ENCODE measurements around the gene TEPSIN. TPM values are rescaled to one million over a fixed set of nuclear protein-coding genes. Genes with fewer than 3 reads are reported as not detected.

Gene TEPSIN
- total and polyA plus RNA-seq, 2 of the 8 experiments (the other 6 are each of a cell fraction or from before 2014, with no cell fraction given), result 22.9 to 28.0 TPM

DNA sequence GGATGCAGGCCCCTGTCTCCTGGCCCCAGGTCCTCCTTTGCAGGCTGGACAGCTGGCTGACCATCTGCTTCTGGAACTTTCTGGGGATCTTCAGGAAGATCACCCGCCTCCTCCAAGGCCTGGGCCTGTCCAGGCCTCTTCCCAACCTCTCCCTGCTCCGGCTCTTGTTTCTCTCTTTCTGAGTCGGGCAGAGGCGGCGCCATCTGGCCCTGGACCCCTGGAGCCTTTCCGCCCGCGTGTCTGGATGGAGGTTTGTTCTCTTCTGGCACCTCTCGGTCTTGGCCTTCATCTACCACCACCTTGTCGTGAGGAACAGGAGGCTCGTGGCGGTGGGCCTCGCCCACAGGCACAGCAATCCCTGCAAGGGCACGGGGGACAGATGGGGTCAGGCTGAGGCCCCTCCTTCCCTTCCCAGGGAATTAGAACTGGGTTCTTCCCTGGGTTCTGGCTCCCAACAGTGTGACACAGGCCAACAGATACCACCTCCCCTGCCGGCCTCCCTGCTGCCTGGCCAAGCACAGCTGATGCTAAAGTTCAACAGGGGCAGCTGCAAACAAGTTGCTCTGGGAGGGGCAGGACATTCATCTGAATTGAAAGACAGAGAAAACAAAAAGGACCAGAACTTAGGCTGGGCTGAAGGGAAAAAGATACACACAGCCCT is 13.6 kb upstream of the TEPSIN start:
- Histone ChIP-seq H3K4me3 (ENCODE audit: extremely low read depth in 1 of 4, insufficient read depth in 2 of 4, low read depth in 3 of 4, low read length in 4 of 4) (no peak overlapping the region), H3K23me2 (ENCODE audit: low read depth, low read length) (peaks cover 6% of the 10 kb centered on the region; the same call in 1 of the 2 replicates), H3K27ac (ENCODE audit: low read depth, low read length) (no peak overlapping the region), H2BK15ac (ENCODE audit: low read length) (no peak overlapping the region), H4K91ac (replicated peaks; ENCODE audit: insufficient read length, low read length) (no peak overlapping the region), H3K9me3 (ENCODE audit: insufficient read depth in 2 of 2, low read depth in 1 of 2, low read length in 1 of 2) (no peaks in the 10 kb centered on the region), H2BK20ac (ENCODE audit: low read length) (no peak overlapping the region), H3K23ac (ENCODE audit: insufficient read length) (no peak overlapping the region), H3K36me3 (ENCODE audit: control insufficient read depth in 2 of 4, insufficient read depth in 4 of 4, low read length in 3 of 4) (no peaks in the 10 kb centered on the region; a peak in 1 of 8 replicates), H3K9ac (replicated peaks in 1 of 4; ENCODE audit: extremely low read depth in 1 of 4, low read depth in 3 of 4, low read length in 3 of 4) (no peak overlapping the region; a peak in 1 of 7 replicates), H3K27me3 (replicated peaks in 1 of 4; ENCODE audit: control insufficient read depth in 3 of 4, extremely low read depth in 1 of 4, insufficient read depth in 3 of 4, low read length in 3 of 4) (no peaks in the 10 kb centered on the region), H2AFZ (ENCODE audit: low read length) (no peak overlapping the region), H4K20me1 (replicated peaks in 1 of 2; ENCODE audit: control insufficient read depth in 1 of 2, insufficient read depth in 2 of 2, low read length in 2 of 2) (peaks cover 0 to 11% of the 10 kb centered on the region in 2 experiments), H2BK120ac (replicated peaks; ENCODE audit: low read depth, low read length) (no peak overlapping the region), H2AK5ac (ENCODE audit: low read depth, low read length) (no peak overlapping the region; the same call in 1 of the 2 replicates), H3K4me2 (ENCODE audit: insufficient read depth in 1 of 2, low read depth in 2 of 2, low read length in 2 of 2) (no peak overlapping the region), H3K14ac (ENCODE audit: insufficient read length) (no peak overlapping the region), H3K79me2 (ENCODE audit: control insufficient read depth in 1 of 2, insufficient read depth in 2 of 2, low read length in 2 of 2) (no peaks in the 10 kb centered on the region), H3K18ac (ENCODE audit: extremely low read depth, low read length) (no peak overlapping the region), H4K8ac (ENCODE audit: extremely low read depth, insufficient read depth, low read length) (no peak overlapping the region), H2BK12ac (ENCODE audit: low read depth, low read length) (no peak overlapping the region), H3K56ac (replicated peaks; ENCODE audit: insufficient read length, low read depth, low read length) (no peak overlapping the region), H3K4me1 (replicated peaks in 1 of 4; ENCODE audit: control insufficient read depth in 3 of 4, insufficient read depth in 4 of 4, low read length in 3 of 4) (peaks cover 0 to 8% (median 2%) of the 10 kb centered on the region in 4 experiments; a peak in 3 of 7 replicates), H2BK5ac (ENCODE audit: low read depth, low read length) (no peak overlapping the region), H4K5ac (ENCODE audit: insufficient read length, low read depth, low read length) (no peak overlapping the region), H3K4ac (replicated peaks; ENCODE audit: insufficient read length, low read depth, low read length) (no peak overlapping the region), H3K79me1 (ENCODE audit: low read depth, low read length) (no peaks in the 10 kb centered on the region)
- no peak for TF ChIP-seq FOSL1 (IDR thresholded peaks at IDR 0.05; ENCODE audit: insufficient read depth, low read depth, low read length)
- TF ChIP-seq RAD21 (IDR thresholded peaks at IDR 0.05 in 1 of 2, conservative IDR thresholded peaks at IDR 0.05 in 1 of 2; ENCODE audit: low read depth in 2 of 2, low read length in 2 of 2), result no peak
- TF ChIP-seq ZNF274 (IDR thresholded peaks at IDR 0.05; ENCODE audit: borderline replicate concordance, extremely low read depth, low read length), result no peak
- TF ChIP-seq POU5F1 (IDR thresholded peaks at IDR 0.05; ENCODE audit: low read depth, low read length), result no peak
- no peak for TF ChIP-seq GABPA (IDR thresholded peaks at IDR 0.05; ENCODE audit: borderline replicate concordance, insufficient read depth, low read length)
- WGBS, 2 experiments (ENCODE audit: extremely low coverage in 1 of 2, insufficient coverage in 1 of 2, insufficient read length in 1 of 2, insufficient replicate concordance in 2 of 2, low coverage in 1 of 2, low lambda C conversion rate in 2 of 2, missing lambda C conversion rate in 1 of 2), result 83% methylated on average over 15 of the region's 15 CpGs; no CpG with 5 or more reads in 1 of the 2 experiments
- no peak for DNase-seq (ENCODE audit: low read depth in 1 of 2, low spot score in 2 of 2)
- ChIA-PET POLR2A (ENCODE audit: partially characterized antibody) (interaction anchor here (0.9 to 1.7 kb wide), 3 partner anchors 140 to 261 kb away, joined by 3 to 6 read pairs (median 3); partner anchors contain the start of gene ACTG1), CTCF (ENCODE audit: partially characterized antibody) (interaction anchor here (0.6 to 7.0 kb wide), 35 partner anchors 10 to 721 kb away, joined by 3 to 50 read pairs (median 4); partner anchors contain the start of genes CEP131, NDUFAF8, SLC38A10 and TEPSIN)
- FAIRE-seq, result no peak

All from H1 (cell line).